Measurements from ENCODE around the gene SLC22A23.

SLC22A23 gene

DNA sequence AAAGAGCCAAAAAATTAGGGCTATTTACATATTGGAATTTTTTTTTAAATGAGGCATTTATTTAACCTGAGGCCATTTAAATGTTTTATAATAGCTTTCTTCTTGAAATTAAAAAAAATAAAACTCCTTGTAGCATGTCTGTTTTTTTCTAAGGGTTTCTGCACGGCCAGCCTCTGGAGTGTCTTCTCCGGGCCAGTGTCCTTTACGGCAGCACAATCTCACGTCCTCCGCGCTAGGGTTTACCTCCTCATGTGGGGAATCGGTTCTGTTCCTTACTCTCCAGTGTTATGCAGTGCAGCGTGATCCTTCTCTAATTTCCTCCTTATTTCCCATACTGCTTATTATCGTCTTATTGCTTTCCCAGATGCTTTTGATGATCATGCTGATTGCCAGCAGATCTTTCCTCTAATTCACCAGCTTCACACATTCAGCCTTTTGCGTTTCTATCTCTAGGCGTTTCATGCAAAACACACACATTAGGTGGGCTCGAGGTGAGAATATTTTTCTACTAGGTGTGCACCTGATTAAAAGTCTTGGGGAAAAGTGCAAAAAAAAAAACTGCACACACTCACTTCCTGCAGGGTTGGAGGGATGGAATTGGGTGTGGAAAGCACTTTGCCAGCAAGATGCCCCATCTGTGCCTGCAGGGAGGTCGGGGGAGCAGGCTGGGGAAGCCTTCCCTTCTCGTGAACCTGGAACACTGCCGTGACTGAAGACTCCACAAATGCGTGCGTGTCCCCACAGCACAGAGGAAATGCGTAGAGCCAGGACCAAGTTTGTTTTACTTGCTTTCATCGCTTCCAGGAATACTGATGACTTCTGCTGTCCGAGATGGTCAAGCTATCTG is 142.0 kb downstream of the SLC22A23 start:
- DNase-seq = no peak

DNA sequence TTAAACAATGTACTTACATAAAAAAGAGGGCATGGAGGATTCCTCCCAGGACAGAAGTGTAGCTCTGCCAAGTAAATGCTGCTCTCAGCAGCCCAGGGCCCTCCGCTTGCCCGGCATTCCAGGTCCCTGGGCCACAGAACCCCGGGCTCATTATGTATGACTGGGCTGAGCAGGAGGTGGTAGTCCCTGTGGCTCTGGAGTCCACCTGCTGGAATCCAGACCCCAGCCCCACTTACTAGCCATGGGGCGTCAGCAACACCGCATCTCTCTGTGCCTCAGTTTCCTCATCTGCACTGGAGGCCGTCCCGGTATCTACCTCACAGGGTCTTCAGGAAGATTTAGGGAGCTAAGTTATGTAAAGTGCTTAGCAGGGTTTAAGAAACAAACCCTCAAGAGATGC is 142.7 kb downstream of the SLC22A23 start:
- DNase-seq = no peak

DNA sequence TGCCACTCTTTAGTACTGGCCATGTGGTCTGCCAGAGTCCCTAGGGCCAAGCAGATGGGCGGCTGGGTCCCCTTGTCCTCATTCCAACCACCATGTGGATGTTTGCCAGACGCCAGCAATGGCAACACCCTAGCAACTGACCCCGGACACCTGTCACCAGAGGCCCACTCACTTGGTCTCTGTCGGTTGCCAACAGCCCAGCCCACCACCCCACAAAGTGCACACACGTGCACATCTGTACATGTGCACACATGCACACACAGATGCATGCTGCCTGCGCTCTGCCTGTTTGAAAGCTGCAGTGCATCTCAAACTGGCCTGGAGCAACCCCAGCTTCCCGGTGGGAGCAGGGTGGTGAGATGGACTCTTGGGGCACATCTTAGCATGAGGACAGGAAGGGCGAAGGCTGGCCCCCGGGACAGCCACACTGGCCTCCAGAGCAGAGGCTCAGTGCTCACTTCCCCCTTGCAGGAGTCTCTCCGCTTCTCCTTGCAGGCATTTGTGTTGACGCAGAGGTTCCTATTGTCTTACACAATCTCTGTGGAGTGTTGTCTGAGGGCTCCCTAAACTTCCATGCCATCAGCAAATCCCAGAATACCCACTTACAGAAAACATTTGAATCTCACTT is 144.1 kb downstream of the SLC22A23 start:
- DNase-seq = no peak

GRCh38 chr6:3311826-3312225 is 145.0 kb downstream of the SLC22A23 start:
- DNase-seq = no peak

GRCh38 chr6:3310703-3311102 is 146.1 kb downstream of the SLC22A23 start:
- no peak for DNase-seq

- no peak for DNase-seq
These were observed 146.8 kb downstream of the SLC22A23 start for GRCh38 chr6:3310051-3310448.

DNA sequence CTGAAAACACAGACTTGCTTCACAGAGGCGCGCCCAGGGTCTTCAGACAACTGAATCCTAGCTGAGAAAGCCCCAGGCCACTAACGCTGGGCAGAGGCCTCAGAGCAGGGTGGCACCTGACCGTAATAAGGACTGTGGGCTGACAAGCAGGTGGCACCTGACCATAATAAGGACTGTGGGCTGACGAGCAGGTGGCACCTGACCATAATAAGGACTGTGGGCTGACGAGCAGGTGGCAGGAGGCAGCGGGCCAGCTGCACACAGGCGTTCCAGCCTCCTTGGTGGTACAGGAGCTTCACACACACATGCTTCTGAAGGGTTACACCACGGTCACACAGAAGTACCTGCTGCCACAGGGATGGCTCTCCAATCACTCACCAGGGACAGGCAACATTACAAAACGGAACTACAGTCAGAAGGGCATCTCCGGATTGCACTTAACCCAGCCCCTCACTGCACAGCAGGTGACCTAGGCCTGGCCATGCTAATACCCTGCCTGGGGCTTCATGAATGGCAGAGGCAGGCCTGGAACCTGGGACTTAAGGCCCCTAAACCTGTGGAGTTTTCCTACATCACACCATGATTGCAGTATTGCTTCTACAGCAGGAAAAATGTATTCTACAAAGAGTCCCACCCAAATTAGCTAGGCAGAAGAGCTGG is 147.3 kb downstream of the SLC22A23 start:
- no peak for DNase-seq

DNA sequence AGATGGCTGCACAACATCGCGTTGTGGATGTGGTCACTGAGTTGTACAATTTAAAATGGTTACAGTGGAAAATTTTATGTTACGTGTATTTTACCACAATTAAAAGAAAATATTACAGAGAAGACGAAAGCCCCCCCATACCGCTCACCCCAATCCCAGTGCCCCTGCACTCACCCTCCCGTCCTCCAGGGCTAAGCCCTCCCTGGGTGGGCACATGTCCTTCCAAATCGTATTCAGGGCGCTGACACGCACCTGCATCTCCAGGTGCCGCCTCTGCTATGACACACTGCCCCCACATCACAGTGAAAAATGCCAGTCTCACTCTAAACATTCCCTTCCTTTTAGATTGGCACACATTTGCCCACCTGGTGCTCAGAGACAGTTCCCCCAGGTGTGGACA is 148.7 kb downstream of the SLC22A23 start:
- DNase-seq = no peak

- DNase-seq = no peak
These were observed 149.4 kb downstream of the SLC22A23 start for GRCh38 chr6:3307436-3307835.

- DNase-seq = no peak
These were observed 150.0 kb downstream of the SLC22A23 start for GRCh38 chr6:3306848-3307247.

DNA sequence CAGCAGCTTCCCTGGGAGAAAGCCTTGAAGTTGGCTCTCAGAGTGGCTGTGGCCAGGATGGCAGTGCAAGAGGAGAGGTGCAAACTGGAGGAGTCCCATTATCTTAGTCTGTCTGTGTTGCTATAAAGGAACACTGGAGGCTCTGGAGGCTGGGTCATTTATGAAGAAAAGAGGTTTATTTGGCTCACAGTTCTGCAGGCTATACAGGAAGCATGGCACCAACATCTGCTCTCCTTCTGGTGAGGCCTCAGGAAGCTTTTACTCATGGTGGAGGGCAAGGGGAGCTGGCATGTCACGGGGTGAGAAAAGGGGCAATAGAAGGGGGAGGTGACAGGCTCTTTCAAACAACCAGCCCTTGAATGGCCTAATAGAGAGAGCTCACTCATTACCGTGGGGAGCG is 151.0 kb downstream of the SLC22A23 start:
- no peak for DNase-seq

DNA sequence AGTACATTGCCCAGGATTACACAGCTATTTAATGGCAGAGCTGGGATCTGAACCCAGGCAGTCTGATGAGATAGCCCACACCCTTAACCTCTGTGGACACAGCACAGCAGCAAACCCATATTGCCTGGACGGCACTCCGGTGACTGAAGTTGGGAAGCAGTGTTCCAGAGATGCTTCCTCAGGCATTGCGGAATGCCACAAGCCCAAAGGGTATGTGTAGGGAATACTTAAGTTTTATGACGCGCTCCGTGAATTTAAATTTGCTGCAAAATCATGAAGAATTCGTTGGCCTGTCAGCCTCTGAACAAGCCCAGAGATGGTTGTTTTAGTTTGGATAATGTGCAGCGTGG is 151.7 kb downstream of the SLC22A23 start:
- no peak for DNase-seq

DNA sequence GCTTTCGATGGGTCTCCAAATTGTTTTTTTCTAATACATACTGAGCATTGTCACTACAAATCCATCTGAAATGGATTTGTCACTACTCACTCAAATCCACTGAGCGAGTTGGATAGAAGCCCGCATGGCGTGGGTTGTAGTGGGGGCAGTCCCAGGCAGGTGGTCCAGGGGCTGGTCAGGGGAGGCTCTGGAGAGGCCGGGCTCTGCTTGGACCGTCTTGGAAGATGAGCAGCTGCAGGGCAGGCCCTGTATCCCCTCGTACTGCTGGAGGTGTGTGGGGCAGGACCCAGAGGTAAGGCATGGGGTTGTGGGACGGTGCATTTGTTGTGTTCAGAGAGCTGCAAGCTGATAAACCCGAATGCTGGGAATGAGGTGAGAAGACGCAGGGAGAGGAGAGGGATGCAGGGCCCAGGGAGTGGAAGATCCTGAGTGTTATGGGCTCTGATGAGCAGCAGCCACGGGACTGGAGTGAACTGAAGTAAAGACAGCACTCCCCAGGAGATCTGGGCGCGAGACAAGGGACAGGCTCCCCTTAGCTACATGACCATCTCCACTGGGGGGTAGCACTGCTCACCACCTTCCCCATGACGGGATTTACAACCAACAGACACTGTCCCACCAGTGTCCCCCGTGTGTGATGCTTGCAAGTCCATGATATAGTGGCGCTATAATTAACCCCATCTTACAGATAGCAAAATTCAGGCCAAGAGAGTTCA is 152.2 kb downstream of the SLC22A23 start:
- DNase-seq = no peak

GRCh38 chr6:3303795-3304411 is 152.9 kb downstream of the SLC22A23 start:
- DNase-seq = no peak

- no peak for DNase-seq
These were observed 155.3 kb downstream of the SLC22A23 start for GRCh38 chr6:3301506-3301905.

DNA sequence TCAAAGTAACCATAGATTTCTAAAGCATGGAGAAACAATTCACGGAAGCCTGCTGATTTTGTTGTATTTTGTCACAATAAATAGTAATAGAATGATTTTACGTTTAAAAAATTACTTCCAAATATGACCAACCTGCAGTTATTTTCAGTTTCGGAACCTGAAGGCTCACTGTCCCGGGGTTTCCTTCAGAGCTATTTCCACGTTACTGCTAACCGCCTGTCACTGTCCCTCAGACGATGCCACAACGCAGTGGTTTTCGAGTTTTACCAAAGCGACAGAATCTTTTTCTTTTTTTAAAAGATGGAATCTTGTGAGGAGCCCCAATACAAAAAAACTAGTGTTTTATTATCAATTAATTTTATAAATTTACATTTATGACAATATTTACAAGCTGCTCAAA is 157.6 kb downstream of the SLC22A23 start:
- DNase-seq = no peak

DNA sequence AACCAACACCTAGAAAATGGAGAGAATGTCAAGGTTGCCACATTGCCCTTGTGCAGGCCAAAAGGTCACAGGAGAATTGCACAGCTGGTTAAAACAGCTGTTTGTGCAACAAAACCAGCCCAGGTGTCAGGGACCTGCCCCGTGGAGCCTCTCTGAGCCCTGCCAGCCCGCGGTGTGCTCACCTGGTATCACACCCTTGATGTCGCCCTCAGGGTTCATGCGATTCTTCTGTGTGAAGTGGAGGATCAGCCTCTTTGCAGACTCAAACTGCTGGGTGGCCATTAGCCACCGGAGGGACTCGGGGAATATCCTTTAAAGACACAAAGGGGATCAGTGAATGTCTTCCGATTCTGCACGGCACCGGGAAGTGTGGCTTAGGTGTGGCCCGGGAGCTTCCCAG is 158.9 kb downstream of the SLC22A23 start:
- DNase-seq = no peak

DNA sequence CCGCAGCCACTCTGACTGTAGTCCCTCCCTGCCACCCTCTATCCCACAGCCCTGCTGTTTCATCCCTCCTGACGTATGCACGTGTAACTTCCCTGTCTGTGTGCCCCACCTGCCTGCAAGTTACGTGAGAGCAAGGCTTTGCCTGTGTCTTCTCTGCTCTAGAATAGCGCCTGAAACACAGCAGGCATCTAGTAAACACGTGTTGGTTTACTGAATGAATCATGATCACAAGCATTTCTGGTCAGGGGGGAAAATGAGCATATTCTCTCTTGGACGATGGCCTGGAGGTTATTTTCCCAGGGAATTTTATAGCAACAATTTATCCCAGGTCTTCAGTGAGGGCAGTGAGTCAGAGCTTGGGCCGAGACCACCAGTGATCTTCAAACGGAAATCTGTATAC is 159.8 kb downstream of the SLC22A23 start:
- DNase-seq = no peak

- DNase-seq = no peak
These were observed 160.3 kb downstream of the SLC22A23 start for GRCh38 chr6:3296537-3296936.

GRCh38 chr6:3296078-3296477 is 160.8 kb downstream of the SLC22A23 start:
- DNase-seq = no peak

DNA sequence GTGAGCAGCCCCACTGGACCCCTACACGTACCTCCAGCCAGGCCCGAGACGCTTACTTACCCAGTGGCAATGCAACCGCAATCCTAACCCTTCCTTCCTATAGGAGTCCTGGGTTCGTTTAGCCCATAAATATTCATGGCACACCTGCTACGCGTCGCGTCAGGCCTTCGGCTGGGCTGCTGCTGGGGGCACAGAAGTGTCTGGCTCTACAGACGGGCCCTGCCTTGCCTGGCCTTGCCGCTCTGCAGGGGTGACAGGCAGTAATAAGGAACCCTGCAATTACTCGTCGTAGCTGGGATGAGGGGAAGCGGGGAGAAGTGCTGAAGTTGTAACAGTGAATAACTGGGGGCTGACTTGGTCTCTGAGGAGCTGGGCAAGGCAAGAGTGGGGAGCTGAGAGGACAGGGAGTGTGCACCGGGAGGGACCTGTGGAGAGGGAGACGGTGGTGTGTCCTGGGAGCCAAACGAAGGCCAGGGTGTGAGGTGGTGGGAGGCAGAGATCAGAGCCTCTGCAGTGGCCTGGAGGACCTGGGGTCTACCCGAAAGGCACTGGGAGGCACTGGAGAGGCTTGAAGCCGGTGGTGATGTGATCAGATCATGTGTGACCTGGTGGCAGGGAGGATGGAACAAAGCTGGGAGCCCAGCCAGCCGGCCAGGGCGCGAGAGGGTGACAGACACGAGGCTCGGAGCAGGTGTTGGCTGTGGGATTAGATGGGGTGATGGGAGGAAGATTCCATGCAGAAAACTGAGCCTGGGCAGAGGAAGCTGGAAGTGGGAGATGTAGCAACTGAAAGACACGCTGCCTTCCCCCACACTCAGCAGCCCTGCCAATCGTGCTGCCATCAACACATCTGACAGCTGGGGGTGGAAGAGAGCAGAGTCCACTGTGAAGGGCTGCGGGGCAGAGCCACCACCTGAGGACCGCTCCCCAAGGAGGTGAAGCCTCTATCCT is 161.7 kb downstream of the SLC22A23 start:
- no peak for DNase-seq

DNA sequence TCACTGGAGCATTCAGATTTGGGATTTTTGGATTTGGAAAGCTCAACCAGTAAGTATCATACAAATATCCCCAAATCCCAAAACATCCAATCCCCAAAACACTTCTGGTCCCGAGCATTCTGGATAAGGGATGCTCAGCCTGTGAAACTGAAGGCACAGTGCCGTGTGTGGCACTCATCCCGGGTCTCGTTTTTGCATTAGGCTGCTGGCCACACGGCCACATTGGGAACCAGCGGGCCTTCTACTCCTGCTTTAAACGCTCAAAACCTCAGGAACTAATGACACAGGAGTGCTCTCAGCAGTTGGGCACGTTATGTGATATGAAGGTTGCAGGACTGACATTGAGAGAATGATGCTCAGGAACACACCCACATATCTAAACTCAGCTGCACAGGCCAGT is 162.5 kb downstream of the SLC22A23 start:
- no peak for DNase-seq
